HL-60 (cell line): ENCODE data around the gene TSC22D3.

Experiments
- DNase-seq, 2 experiments: peaks; one replicate each; pipeline ENCODE4 v3.0.0-alpha.2; 2010 to 2020; ENCODE audit warnings: low read depth in 1 of 2, low spot score in 1 of 2
- H3K27ac ChIP-seq: fragments of 250-450 bp; sonication (Bioruptor Pico); replicated peaks from 2 replicates; pipeline ENCODE4 v1.5.1; 2020; ENCODE audit warnings: mild to moderate bottlenecking, moderate library complexity
- H3K27me3 ChIP-seq: fragments of 250-450 bp; sonication (Bioruptor Pico); 2 replicates; pipeline ENCODE4 v1.5.1; 2021; ENCODE audit warnings: mild to moderate bottlenecking, moderate library complexity; ENCODE audit not compliant: insufficient read depth, poor library complexity, severe bottlenecking
- H3K4me3 ChIP-seq: replicated peaks from 2 replicates; pipeline ENCODE4 v1.5.1; 2011; ENCODE audit warnings: mild to moderate bottlenecking, control low read depth, low read length; ENCODE audit not compliant: insufficient read depth
- GABPA ChIP-seq: IDR thresholded peaks from 2 replicates; pipeline ENCODE4 v1.6.1; 2012; ENCODE audit warnings: low read depth
- POLR2AphosphoS5 ChIP-seq: IDR thresholded peaks from 2 replicates; pipeline ENCODE4 v1.6.1; 2012; ENCODE audit warnings: low read depth
- SPI1 ChIP-seq: IDR thresholded peaks from 2 replicates; pipeline ENCODE4 v1.6.1; 2012; ENCODE audit warnings: low read depth, mild to moderate bottlenecking, borderline replicate concordance
- TF ChIP-seq, protein P1 (sequence below): IDR thresholded peaks from one replicate; pipeline ENCODE4 v1.5.1; 2011; ENCODE audit warnings: low read length, control low read depth, inconsistent platforms; ENCODE audit not compliant: insufficient read depth
- TF ChIP-seq, protein P2 (sequence below): IDR thresholded peaks from 2 replicates; pipeline ENCODE4 v1.6.1; 2012; ENCODE audit warnings: low read depth; ENCODE audit not compliant: insufficient replicate concordance

The TSC22D3 gene

GRCh38 chrX:107731831-107732502 lies 43.6 kb downstream of the TSC22D3 start:
- no peak for DNase-seq
- no peak for TF ChIP-seq GABPA
- TF ChIP-seq SPI1: no peak
- Histone ChIP-seq H3K27ac (no peak overlapping the region), H3K27me3 (no peaks in the 10 kb centered on the region), H3K4me3 (no peak overlapping the region)

DNA sequence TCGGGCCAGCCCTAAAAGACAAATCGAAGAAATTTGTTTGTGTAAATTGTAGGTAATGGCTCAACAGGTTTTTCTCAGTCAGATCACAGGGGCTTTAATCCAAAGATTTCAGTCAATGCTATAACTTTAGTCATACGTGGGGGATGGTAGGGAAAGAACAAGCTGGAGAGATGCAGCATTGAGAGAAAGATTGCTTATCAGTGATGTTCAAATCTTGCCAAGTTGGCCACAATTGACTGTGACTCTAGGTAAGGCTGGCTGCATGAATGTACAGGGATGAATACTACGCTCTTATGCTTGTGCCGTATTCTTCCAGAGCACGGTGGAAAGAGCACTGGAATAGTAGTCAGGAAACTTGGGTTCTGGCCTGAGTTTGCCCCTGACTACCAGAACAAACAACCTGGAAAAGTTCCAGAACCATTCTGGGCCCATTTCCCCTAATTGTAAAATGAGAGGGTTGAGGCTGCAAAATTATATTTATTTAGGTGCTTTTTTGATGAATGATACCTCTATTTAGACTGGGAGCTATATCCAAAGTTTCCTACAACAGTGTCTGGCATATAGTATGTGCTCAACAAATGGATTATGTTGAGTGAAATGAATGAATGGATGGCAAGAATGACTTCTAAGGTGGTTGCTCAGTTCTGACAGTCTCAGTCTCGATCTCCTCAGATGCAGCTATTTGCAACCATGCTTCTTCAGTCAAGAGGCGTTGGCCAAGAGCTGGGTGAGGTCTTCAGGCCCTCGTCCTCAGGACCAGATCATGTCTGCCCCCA lies 44.4 kb downstream of the TSC22D3 start:
- DNase-seq: no peak
- no peak overlapping the region for H3K4me3 ChIP-seq
- no peaks in the 10 kb centered on the region for H3K27me3 ChIP-seq
- TF ChIP-seq, protein P1, sequence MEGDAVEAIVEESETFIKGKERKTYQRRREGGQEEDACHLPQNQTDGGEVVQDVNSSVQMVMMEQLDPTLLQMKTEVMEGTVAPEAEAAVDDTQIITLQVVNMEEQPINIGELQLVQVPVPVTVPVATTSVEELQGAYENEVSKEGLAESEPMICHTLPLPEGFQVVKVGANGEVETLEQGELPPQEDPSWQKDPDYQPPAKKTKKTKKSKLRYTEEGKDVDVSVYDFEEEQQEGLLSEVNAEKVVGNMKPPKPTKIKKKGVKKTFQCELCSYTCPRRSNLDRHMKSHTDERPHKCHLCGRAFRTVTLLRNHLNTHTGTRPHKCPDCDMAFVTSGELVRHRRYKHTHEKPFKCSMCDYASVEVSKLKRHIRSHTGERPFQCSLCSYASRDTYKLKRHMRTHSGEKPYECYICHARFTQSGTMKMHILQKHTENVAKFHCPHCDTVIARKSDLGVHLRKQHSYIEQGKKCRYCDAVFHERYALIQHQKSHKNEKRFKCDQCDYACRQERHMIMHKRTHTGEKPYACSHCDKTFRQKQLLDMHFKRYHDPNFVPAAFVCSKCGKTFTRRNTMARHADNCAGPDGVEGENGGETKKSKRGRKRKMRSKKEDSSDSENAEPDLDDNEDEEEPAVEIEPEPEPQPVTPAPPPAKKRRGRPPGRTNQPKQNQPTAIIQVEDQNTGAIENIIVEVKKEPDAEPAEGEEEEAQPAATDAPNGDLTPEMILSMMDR: no peak
- TF ChIP-seq, protein P2, sequence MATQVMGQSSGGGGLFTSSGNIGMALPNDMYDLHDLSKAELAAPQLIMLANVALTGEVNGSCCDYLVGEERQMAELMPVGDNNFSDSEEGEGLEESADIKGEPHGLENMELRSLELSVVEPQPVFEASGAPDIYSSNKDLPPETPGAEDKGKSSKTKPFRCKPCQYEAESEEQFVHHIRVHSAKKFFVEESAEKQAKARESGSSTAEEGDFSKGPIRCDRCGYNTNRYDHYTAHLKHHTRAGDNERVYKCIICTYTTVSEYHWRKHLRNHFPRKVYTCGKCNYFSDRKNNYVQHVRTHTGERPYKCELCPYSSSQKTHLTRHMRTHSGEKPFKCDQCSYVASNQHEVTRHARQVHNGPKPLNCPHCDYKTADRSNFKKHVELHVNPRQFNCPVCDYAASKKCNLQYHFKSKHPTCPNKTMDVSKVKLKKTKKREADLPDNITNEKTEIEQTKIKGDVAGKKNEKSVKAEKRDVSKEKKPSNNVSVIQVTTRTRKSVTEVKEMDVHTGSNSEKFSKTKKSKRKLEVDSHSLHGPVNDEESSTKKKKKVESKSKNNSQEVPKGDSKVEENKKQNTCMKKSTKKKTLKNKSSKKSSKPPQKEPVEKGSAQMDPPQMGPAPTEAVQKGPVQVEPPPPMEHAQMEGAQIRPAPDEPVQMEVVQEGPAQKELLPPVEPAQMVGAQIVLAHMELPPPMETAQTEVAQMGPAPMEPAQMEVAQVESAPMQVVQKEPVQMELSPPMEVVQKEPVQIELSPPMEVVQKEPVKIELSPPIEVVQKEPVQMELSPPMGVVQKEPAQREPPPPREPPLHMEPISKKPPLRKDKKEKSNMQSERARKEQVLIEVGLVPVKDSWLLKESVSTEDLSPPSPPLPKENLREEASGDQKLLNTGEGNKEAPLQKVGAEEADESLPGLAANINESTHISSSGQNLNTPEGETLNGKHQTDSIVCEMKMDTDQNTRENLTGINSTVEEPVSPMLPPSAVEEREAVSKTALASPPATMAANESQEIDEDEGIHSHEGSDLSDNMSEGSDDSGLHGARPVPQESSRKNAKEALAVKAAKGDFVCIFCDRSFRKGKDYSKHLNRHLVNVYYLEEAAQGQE: no peak
- no peak overlapping the region for H3K27ac ChIP-seq

DNA sequence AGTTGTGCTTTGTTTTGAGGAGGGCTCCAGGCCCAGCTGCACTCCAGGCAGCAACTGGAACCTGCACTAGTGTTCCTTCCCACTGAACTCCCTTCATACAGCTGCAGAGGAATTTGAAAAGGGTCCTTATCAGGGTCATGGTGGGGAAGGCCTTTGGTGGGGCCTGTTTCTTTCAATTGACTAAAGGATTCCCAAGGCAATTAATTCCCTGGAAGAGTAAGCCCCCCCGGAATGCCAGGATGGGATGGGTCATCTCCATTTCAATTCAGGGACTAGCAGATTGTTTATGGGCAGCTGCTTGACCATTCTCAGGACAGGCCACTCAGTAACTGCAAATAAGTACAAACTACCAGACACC lies 45.3 kb downstream of the TSC22D3 start:
- no peak for DNase-seq
- H3K27me3 ChIP-seq: no peaks in the 10 kb centered on the region
- TF ChIP-seq, protein P1: no peak
- no peak for TF ChIP-seq POLR2AphosphoS5
- H3K4me3 ChIP-seq: no peak overlapping the region
- no peak overlapping the region for H3K27ac ChIP-seq

- no peak for DNase-seq
- TF ChIP-seq GABPA (no peak), SPI1 (no peak), POLR2AphosphoS5 (no peak)
- TF ChIP-seq, protein P1: no peak
- TF ChIP-seq, protein P2: no peak
- Histone ChIP-seq H3K27me3 (no peaks in the 10 kb centered on the region), H3K27ac (no peak overlapping the region), H3K4me3 (no peak overlapping the region)
Observed at GRCh38 chrX:107729558-107730297, 45.9 kb downstream of the TSC22D3 start.
